ENCODE results near the gene KRTAP10-10.
"Not testable (repeated sequence)": the region's sequence is repeated elsewhere in the genome, so short reads cannot be mapped to it uniquely, and the experiment has no call there.

Gene KRTAP10-10

GRCh38 chr21:44649521-44650100, 12.5 kb downstream of the KRTAP10-10 start:
- DNase-seq (ENCODE audit: low spot score), result no peak

GRCh38 chr21:44650265-44650972, 13.3 kb downstream of the KRTAP10-10 start:
- DNase-seq (ENCODE audit: low spot score), result no peak

GRCh38 chr21:44650973-44651675, 14.0 kb downstream of the KRTAP10-10 start:
- DNase-seq (ENCODE audit: low spot score), result no peak

- DNase-seq (ENCODE audit: low spot score), result no peak
Measured at GRCh38 chr21:44653123-44653522, 16.0 kb downstream of the KRTAP10-10 start.

DNA sequence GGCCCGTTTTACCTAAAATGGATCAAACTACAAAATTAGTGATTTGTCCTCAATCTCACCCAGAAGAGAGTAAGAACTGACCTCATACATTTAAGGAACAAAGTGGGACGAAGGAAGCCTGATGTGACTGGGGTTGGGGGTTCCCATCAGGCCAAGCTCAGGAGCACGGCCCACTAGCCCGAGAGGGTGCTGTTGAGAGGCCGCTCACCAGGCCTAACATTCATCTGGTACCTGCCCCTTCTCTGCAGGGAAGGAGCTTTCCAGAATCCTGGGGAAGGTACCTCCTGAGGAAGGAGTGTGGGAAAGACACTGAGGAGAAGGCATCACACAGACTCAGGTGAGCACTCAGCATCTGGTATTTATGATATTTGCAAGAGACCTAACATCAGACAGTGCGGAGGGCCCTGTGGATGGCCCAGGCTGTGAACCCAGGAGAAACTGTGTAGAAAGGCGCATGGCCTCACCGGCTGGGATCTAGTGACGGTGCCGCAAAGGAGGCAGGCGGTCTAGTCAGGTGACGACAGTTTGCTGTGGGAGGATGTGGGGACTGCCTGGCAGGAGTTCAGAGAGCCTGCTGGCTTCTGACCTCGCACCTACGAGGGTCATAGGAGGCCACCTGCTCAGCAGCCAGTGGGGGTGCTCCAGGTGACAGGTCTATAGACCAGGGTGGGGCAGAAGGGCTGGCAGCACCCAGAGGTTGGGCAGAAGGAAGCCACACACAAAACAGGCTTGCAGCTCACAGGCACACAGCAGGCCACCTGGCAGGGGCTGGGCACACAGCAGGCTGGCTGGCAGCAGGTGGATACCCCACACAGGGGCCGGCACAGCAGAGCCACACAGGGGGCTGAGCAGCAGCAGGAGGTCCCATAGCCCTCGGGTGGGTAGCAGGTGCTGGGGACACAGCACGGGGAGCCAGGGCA, 16.8 kb downstream of the KRTAP10-10 start:
- DNase-seq (ENCODE audit: low spot score), result no peak

DNA sequence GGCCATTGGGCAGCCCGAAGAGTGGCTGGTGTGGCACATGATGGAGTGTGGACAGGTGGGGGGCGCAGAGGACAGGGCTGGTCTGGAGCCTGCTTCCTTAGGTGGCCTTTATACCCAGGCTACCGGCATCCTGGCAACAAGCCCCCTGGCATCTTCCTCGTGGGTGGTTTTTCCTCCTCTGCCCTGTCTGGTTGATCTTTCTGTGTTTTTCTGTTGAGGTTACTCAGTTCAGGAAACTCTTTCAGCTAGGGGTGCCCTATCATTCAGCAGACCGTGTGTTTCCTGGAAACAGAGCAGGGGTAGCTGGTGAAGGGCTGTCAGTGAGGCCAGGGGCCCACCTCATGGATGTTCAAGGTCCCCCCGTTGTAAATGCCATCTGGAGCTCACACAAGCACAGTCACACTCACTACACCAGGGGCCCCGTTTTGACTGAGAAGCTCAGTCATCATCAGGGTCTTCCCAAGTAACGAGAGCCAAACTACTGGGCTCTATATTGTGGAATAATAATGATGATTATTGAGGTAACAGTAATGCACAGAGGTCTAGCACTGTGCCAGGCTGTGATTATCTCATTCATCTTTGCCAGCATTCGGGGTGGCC, 17.5 kb downstream of the KRTAP10-10 start, which contains the start of gene KRTAP12-4:
Gene KRTAP12-4 (minus strand): TSS at position 84 of the 600 bp plus-strand sequence. CDS start 45 bp downstream, at position 39.
- DNase-seq (ENCODE audit: low spot score), result no peak

- no peak for DNase-seq (ENCODE audit: low spot score)
Measured at GRCh38 chr21:44656868-44657267, 19.7 kb downstream of the KRTAP10-10 start.

- no peak for DNase-seq (ENCODE audit: low spot score)
Measured at GRCh38 chr21:44657635-44658540, 20.7 kb downstream of the KRTAP10-10 start, which contains the start of gene KRTAP12-3. Gene KRTAP12-3, plus strand, starts transcription at chr21:44657932. Its CDS starts 48 bp downstream, at chr21:44657980.

DNA sequence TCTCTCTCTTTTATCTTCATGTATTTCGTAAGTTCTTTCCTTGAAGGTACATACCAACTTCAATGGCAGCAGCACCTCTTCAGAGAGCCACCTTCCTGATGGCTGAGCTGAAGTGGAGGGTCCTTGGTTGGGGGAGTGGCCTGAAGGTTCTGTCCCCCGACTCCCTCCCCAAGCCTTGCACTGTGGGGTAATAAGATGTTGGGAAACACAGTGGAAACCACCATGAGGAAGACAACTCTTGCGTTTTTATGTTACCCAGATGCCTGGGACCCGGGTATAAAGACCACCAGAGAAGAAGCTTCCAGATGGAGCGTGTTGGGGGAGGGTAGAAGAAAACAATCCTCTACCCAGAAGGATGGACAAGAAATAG, 21.4 kb downstream of the KRTAP10-10 start:
- DNase-seq (ENCODE audit: low spot score), result no peak

- no peak for DNase-seq (ENCODE audit: low spot score)
Measured at GRCh38 chr21:44658913-44659595, 21.9 kb downstream of the KRTAP10-10 start.

- not testable (repeated sequence) for DNase-seq (ENCODE audit: low spot score)
Measured at GRCh38 chr21:44661567-44661966, 24.4 kb downstream of the KRTAP10-10 start.

DNA sequence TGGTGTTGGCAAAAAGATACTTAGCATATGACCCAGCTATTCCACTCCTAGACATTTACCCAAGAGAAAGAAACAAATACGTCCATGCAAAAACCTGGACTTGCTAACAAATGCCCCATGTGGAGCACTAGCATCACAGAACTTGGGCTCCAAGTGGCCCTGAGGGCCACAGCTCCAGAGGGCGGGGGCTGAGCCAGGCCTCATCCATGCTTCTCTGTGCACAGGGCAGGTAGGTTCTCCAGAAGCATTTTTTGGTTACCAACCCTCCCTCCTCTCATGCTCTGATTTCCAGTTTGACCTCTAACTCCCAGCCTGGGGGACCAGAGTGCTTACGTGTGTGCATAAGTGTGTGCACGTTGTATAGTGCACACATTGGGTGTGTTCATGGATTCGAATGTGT, 27.5 kb downstream of the KRTAP10-10 start:
- no peak for DNase-seq (ENCODE audit: low spot score)

- DNase-seq (ENCODE audit: low spot score), result no peak
Measured at GRCh38 chr21:44666401-44667320, 29.5 kb downstream of the KRTAP10-10 start, which contains the start of gene KRTAP12-2. Gene KRTAP12-2, minus strand, starts transcription at chr21:44666927. Its CDS starts 41 bp downstream, at chr21:44666886.

DNA sequence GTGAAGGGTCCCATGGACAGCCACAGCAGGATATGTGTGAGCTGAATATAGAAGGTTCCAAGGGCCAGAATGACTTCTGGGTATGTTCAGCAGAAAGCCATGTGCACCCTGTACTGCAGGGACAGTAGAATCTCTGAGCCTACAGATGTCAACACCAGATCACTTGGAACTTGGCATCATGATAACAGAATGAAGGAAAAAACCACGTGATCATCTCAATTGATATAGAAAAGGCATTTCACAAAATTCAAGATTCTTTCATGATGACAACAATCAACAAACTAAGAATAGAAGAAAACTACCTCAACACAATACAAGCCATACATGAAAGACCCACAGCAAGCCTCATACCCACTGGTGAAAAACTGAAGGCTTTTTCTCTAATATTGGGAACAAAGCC, 30.5 kb downstream of the KRTAP10-10 start:
- no peak for DNase-seq (ENCODE audit: low spot score)

DNA sequence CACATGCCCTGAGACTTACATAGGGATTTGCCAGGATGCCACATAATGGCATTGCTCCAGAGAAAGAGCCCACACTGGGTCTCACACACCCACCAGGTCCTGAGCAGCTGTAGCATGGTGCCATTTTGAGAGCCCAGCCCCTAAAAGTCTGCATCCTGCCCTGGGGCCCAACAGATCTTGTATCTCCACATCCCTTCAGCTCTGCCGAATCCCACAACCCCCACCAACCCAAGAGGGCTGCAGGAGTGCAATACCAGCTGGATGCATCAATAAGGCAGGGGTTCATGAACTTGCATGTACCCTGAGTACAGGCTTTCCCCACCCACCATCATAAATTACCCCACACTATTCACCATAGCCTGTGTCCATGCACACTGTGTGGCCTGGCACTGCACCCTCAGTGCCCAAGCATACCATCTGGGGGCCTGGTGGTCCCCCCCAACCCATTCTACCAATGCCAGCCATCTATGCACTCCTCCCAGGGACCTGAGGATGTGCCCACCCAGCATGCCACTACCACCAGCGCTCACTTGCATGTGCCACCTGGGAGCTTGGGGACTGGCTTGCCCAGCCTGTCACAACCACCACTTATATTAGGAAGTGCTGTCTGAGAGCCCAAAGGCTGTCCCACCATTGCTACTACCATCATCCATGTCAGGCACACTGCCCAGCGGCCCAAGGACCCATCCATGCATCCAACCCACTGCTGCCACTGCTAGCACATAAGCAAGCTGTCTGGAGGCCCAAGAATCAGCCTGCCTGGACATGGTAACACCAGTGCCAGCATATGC, 33.7 kb downstream of the KRTAP10-10 start:
- DNase-seq (ENCODE audit: low spot score), result no peak

- DNase-seq (ENCODE audit: low spot score), result no peak
Measured at GRCh38 chr21:44671911-44672310, 34.8 kb downstream of the KRTAP10-10 start.

DNA sequence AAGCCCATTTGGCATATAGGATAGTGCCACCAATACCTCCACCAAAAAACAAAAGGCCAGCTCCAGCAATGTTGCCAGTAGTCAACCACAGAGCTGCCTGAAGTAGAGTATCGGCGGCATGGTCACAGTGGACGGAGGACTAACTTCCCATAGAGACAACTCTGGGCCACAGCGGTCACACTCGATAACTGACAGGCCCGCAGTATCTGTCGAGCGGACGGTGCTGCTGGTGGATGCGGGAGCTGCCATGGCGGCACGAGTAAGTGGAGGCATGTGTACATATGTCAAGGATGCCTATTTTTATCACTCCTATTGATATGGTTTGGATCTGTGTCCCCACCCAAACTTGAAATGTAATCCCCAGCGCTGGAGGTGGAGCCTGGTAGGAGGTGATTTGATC, 40.7 kb downstream of the KRTAP10-10 start:
- DNase-seq (ENCODE audit: low spot score), result no peak
